PC-9 (cell line): ENCODE data around the gene AP4M1.

Source experiments
- EZH2 ChIP-seq: fragments of 200-600 bp; sonication (generic); IDR thresholded peaks from 2 replicates; pipeline ENCODE4 v1.8.0; 2017; ENCODE audit warnings: antibody characterized with exemption, low read depth
- TF ChIP-seq, protein P1 (sequence below): fragments of 200-600 bp; sonication (generic); conservative IDR thresholded peaks from 2 replicates; pipeline ENCODE4 v1.6.1; 2017; ENCODE audit warnings: mixed run types, antibody characterized with exemption, mild to moderate bottlenecking, moderate library complexity

DNA sequence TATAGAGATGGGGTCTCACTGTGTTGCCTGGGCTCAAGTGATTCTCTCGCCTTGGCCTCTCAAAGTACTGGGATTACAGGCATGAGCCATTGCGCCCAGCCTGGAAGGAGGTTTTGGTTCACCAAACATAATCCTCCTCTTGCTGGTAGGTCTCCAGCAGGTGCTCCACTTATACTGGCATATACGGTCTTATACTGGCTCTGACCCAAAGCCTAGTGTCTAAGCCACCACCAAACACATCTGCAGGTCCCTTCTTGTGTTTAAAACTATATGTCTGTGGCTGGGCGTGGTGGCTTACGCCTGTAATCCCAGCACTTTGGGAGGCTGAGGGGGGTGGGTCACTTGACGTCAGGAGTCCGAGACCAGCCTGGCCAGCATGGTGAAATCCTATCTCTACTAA is 30.7 kb downstream of the AP4M1 start:
- TF ChIP-seq, protein P1, sequence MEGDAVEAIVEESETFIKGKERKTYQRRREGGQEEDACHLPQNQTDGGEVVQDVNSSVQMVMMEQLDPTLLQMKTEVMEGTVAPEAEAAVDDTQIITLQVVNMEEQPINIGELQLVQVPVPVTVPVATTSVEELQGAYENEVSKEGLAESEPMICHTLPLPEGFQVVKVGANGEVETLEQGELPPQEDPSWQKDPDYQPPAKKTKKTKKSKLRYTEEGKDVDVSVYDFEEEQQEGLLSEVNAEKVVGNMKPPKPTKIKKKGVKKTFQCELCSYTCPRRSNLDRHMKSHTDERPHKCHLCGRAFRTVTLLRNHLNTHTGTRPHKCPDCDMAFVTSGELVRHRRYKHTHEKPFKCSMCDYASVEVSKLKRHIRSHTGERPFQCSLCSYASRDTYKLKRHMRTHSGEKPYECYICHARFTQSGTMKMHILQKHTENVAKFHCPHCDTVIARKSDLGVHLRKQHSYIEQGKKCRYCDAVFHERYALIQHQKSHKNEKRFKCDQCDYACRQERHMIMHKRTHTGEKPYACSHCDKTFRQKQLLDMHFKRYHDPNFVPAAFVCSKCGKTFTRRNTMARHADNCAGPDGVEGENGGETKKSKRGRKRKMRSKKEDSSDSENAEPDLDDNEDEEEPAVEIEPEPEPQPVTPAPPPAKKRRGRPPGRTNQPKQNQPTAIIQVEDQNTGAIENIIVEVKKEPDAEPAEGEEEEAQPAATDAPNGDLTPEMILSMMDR, result no peak
- no peak for TF ChIP-seq EZH2
